Measurements from ENCODE around the gene OR51A7.

- TF ChIP-seq EZH2 (IDR thresholded peaks at IDR 0.05; ENCODE audit: borderline replicate concordance, low read depth, low read length) (no peak), E2F6 (IDR thresholded peaks at IDR 0.05; ENCODE audit: borderline replicate concordance in 1 of 2, extremely low read depth in 1 of 2, insufficient read depth in 1 of 2, insufficient read length in 1 of 2, low read depth in 1 of 2, low read length in 1 of 2, poor library complexity in 1 of 2, severe bottlenecking in 1 of 2) (no peak), RAD21 (CRISPR knock-in tag; conservative IDR thresholded peaks at IDR 0.05 in 1 of 2, IDR thresholded peaks at IDR 0.05 in 1 of 2) (no peak), PATZ1 (CRISPR knock-in tag; IDR thresholded peaks at IDR 0.05; ENCODE audit: borderline replicate concordance) (no peak), CTCF (IDR thresholded peaks at IDR 0.05 in 2 of 3, conservative IDR thresholded peaks at IDR 0.05 in 1 of 3; ENCODE audit: insufficient read depth in 2 of 3, low read depth in 1 of 3, low read length in 3 of 3) (no peak), EP400 (IDR thresholded peaks at IDR 0.05) (no peak), ZBTB33 (CRISPR knock-in tag; IDR thresholded peaks at IDR 0.05) (no peak), ZBTB43 (CRISPR knock-in tag; IDR thresholded peaks at IDR 0.05) (no peak), E2F5 (CRISPR knock-in tag; IDR thresholded peaks at IDR 0.05) (no peak), HNRNPL (IDR thresholded peaks at IDR 0.05; ENCODE audit: low read depth, low read length) (no peak), MYC (IDR thresholded peaks at IDR 0.05; ENCODE audit: low read depth, low read length) (no peak), MYC (CRISPR knock-in tag; IDR thresholded peaks at IDR 0.05; ENCODE audit: borderline replicate concordance, low read depth) (no peak), ATF6 (CRISPR knock-in tag; IDR thresholded peaks at IDR 0.05) (no peak), BDP1 (IDR thresholded peaks at IDR 0.05; ENCODE audit: insufficient read depth, insufficient read length) (no peak)
These were observed 20.7 kb downstream of the OR51A7 start, which contains the start of gene OR51G1 for GRCh38 chr11:4924239-4924638.

Data from K562 (cell line).